ENCODE data around the gene SLC38A5.

Gene SLC38A5

GRCh38 chrX:48496660-48497059, 26.6 kb upstream of the SLC38A5 start:
- no peak for DNase-seq (ENCODE audit: low spot score)
- no peak for TF ChIP-seq CTCF (conservative IDR thresholded peaks at IDR 0.05; ENCODE audit: low read depth)
- POLR2A ChIA-PET (ENCODE audit: low non-redundant PET) = no interaction called here
- CTCF ChIA-PET = no interaction called here
- no peak overlapping the region for H3K27ac ChIP-seq

- TF ChIP-seq CTCF (conservative IDR thresholded peaks at IDR 0.05; ENCODE audit: low read depth) = no peak
- DNase-seq (ENCODE audit: low spot score) = no peak
- peak overlapping the region; percentile 94; the same call in 1 of the 2 replicates for H3K27ac ChIP-seq
- CTCF ChIA-PET = interaction anchor here (0.6 kb wide), 1 partner anchor 13 kb away, joined by 4 read pairs; no protein-coding TSS in a partner anchor
- POLR2A ChIA-PET (ENCODE audit: low non-redundant PET) = no interaction called here
Measured at GRCh38 chrX:48493890-48494364, 23.9 kb upstream of the SLC38A5 start.

- peak overlapping the region; percentile 94 for H3K27ac ChIP-seq
- ChIA-PET POLR2A (ENCODE audit: low non-redundant PET) (no interaction called here), CTCF (no interaction called here)
- no peak for TF ChIP-seq CTCF (conservative IDR thresholded peaks at IDR 0.05; ENCODE audit: low read depth)
- DNase-seq (ENCODE audit: low spot score) = no peak
Measured at GRCh38 chrX:48492293-48492910, 22.3 kb upstream of the SLC38A5 start.

- ChIA-PET POLR2A (ENCODE audit: low non-redundant PET) (no interaction called here), CTCF (no interaction called here)
- no peak for DNase-seq (ENCODE audit: low spot score)
- H3K27ac ChIP-seq = peak overlapping the region; percentile 94
- no peak for TF ChIP-seq CTCF (conservative IDR thresholded peaks at IDR 0.05; ENCODE audit: low read depth)
Measured at GRCh38 chrX:48491809-48492208, 21.7 kb upstream of the SLC38A5 start.

GRCh38 chrX:48490661-48491060, 20.6 kb upstream of the SLC38A5 start:
- CTCF ChIA-PET = no interaction called here
- TF ChIP-seq CTCF (conservative IDR thresholded peaks at IDR 0.05; ENCODE audit: low read depth) = no peak
- POLR2A ChIA-PET (ENCODE audit: low non-redundant PET) = no interaction called here
- peak; percentile 28 for DNase-seq (ENCODE audit: low spot score)
- H3K27ac ChIP-seq = peak overlapping the region; percentile 94

- no peak for DNase-seq (ENCODE audit: low spot score)
- CTCF ChIA-PET = no interaction called here
- TF ChIP-seq CTCF (conservative IDR thresholded peaks at IDR 0.05; ENCODE audit: low read depth) = no peak
- H3K27ac ChIP-seq = peak overlapping the region; percentile 94
- POLR2A ChIA-PET (ENCODE audit: low non-redundant PET) = no interaction called here
Measured at GRCh38 chrX:48489892-48490291, 19.8 kb upstream of the SLC38A5 start.

Data from RWPE1 (cell line).